Measurements from ENCODE around the gene RITA1. TPM values are rescaled to one million over a fixed set of nuclear protein-coding genes. Genes with fewer than 3 reads are reported as not detected.
"Not testable (repeated sequence)": the region's sequence is repeated elsewhere in the genome, so short reads cannot be mapped to it uniquely, and the experiment has no call there.

RITA1 gene
- total RNA-seq = 10 to 100 TPM; 15.8 to 26.3 TPM

- peaks cover 21 to 22% of the 10 kb centered on the region in 2 donors for H3K36me3 Mint-ChIP-seq
These were observed at the start of gene RITA1, which contains the start of gene DDX54 for GRCh38 chr12:113185180-113186032. RITA1 (plus strand) TSS chr12:113185721; CDS start chr12:113186747, 1,026 bp downstream. DDX54 (minus strand) TSS chr12:113185478; CDS start chr12:113185451, 27 bp downstream.

GRCh38 chr12:113136128-113136989 is 49.2 kb upstream of the RITA1 start:
- peak overlapping the region; percentile 82 to 87 for H3K27ac Mint-ChIP-seq
- peak; percentile 60 to 77 for ATAC-seq

More at GRCh38 chr12:113185180-113186032, at the start of gene RITA1, which contains the start of gene DDX54:
- ATAC-seq (peak; percentile 64), DNase-seq (ENCODE audit: low spot score in 2 of 2) (peak; percentile 80 to 87)
- H3K9me3 Mint-ChIP-seq = no peaks in the 10 kb centered on the region
- H3K27ac Mint-ChIP-seq = peak within 1 kb of the TSS; percentile 96

GRCh38 chr12:113136990-113137511 is 48.5 kb upstream of the RITA1 start:
- no peak for DNase-seq (ENCODE audit: low spot score in 2 of 2)
- no peak for ATAC-seq
- Mint-ChIP-seq H3K27ac (peak overlapping the region in 1 of 2 donors; percentile 82), H3K36me3 (no peaks in the 10 kb centered on the region), H3K9me3 (no peaks in the 10 kb centered on the region)

More at GRCh38 chr12:113136128-113136989, 49.2 kb upstream of the RITA1 start:
- Mint-ChIP-seq H3K36me3 (no peaks in the 10 kb centered on the region), H3K9me3 (no peaks in the 10 kb centered on the region)
- peak; percentile 62 to 68 for DNase-seq (ENCODE audit: low spot score in 2 of 2)

GRCh38 chr12:113137861-113138783 is 47.4 kb upstream of the RITA1 start:
- Mint-ChIP-seq H3K9me3 (no peaks in the 10 kb centered on the region), H3K27ac (peak overlapping the region in 1 of 2 donors; percentile 53), H3K36me3 (no peaks in the 10 kb centered on the region)
- DNase-seq (ENCODE audit: low spot score in 2 of 2) (no peak), ATAC-seq (no peak)

GRCh38 chr12:113138826-113139225 is 46.7 kb upstream of the RITA1 start:
- ATAC-seq = no peak
- DNase-seq (ENCODE audit: low spot score in 2 of 2) = no peak
- H3K9me3 Mint-ChIP-seq = no peaks in the 10 kb centered on the region
- no peaks in the 10 kb centered on the region for H3K36me3 Mint-ChIP-seq
- peak overlapping the region in 1 of 2 donors; percentile 30 for H3K27ac Mint-ChIP-seq

- DNase-seq (ENCODE audit: low spot score in 2 of 2) = no peak
- no peak overlapping the region for H3K27ac Mint-ChIP-seq
- no peak for ATAC-seq
- H3K9me3 Mint-ChIP-seq = no peaks in the 10 kb centered on the region
- no peaks in the 10 kb centered on the region for H3K36me3 Mint-ChIP-seq
These were observed 44.8 kb upstream of the RITA1 start for GRCh38 chr12:113140706-113141105.

- DNase-seq (ENCODE audit: low spot score in 2 of 2); H3K9me3 Mint-ChIP-seq; ATAC-seq; H3K36me3 Mint-ChIP-seq: not testable (repeated sequence)
- peak overlapping the region; percentile 66 to 78 for H3K27ac Mint-ChIP-seq
These were observed 43.8 kb upstream of the RITA1 start for GRCh38 chr12:113141716-113142115.

- Mint-ChIP-seq H3K36me3 (no peaks in the 10 kb centered on the region), H3K27ac (peak overlapping the region; percentile 66 to 78), H3K9me3 (no peaks in the 10 kb centered on the region)
- ATAC-seq (peak; percentile 68 to 95), DNase-seq (ENCODE audit: low spot score in 2 of 2) (no peak)
These were observed 43.2 kb upstream of the RITA1 start for GRCh38 chr12:113142173-113142885.

- no peaks in the 10 kb centered on the region for H3K36me3 Mint-ChIP-seq
- DNase-seq (ENCODE audit: low spot score in 2 of 2) (no peak), ATAC-seq (no peak)
- H3K9me3 Mint-ChIP-seq = no peaks in the 10 kb centered on the region
- peak overlapping the region in 1 of 2 donors; percentile 78 for H3K27ac Mint-ChIP-seq
These were observed 42.6 kb upstream of the RITA1 start for GRCh38 chr12:113142886-113143332.

GRCh38 chr12:113143959-113144358 is 41.6 kb upstream of the RITA1 start:
- DNase-seq (ENCODE audit: low spot score in 2 of 2) (no peak), ATAC-seq (no peak)
- Mint-ChIP-seq H3K9me3 (no peaks in the 10 kb centered on the region), H3K36me3 (no peaks in the 10 kb centered on the region), H3K27ac (no peak overlapping the region)

- ATAC-seq (no peak), DNase-seq (ENCODE audit: low spot score in 2 of 2) (no peak)
- no peak overlapping the region for H3K27ac Mint-ChIP-seq
- H3K9me3 Mint-ChIP-seq = no peaks in the 10 kb centered on the region
- no peaks in the 10 kb centered on the region for H3K36me3 Mint-ChIP-seq
These were observed 40.7 kb upstream of the RITA1 start for GRCh38 chr12:113144806-113145205.

GRCh38 chr12:113145720-113146551 is 39.6 kb upstream of the RITA1 start:
- ATAC-seq (no peak), DNase-seq (ENCODE audit: low spot score in 2 of 2) (no peak)
- Mint-ChIP-seq H3K9me3 (no peaks in the 10 kb centered on the region), H3K36me3 (no peaks in the 10 kb centered on the region), H3K27ac (peak overlapping the region in 1 of 2 donors; percentile 55)

GRCh38 chr12:113146999-113147398 is 38.5 kb upstream of the RITA1 start:
- no peak for ATAC-seq
- no peaks in the 10 kb centered on the region for H3K9me3 Mint-ChIP-seq
- no peak overlapping the region for H3K27ac Mint-ChIP-seq
- no peak for DNase-seq (ENCODE audit: low spot score in 2 of 2)
- no peaks in the 10 kb centered on the region for H3K36me3 Mint-ChIP-seq

- Mint-ChIP-seq H3K27ac (peak within 1 kb of the TSS in 1 of 2 donors; percentile 15), H3K9me3 (no peaks in the 10 kb centered on the region), H3K36me3 (no peaks in the 10 kb centered on the region)
- DNase-seq (ENCODE audit: low spot score in 2 of 2) = no peak
- no peak for ATAC-seq
These were observed 36.0 kb upstream of the RITA1 start, which contains the start of gene CFAP73 for GRCh38 chr12:113149361-113150150. CFAP73 (plus strand) TSS chr12:113149724; CDS start chr12:113149858, 134 bp downstream.

Measured in activated naive CD4-positive, alpha-beta T cell treated with anti-CD3 and anti-CD28 coated beads, Interleukin-2, amount 50 U/mL, for 72 hours (primary cell).